GM12878 (cell line): ENCODE measurements around the gene RAI2.

Experiments
- BHLHE40 ChIP-seq, 2 experiments: fragments of 450-650 bp in 1 of 2; IDR thresholded peaks; 2 replicates each; pipeline ENCODE4 v1.6.1; 2011 to 2017; ENCODE audit warnings: low read depth in 2 of 2, borderline replicate concordance in 1 of 2, improper control_type of control experiment in 1 of 2, low read length in 1 of 2, mild to moderate bottlenecking in 1 of 2
- CTCF ChIP-seq, 3 experiments: IDR thresholded peaks in 2 of 3; conservative IDR thresholded peaks in 1 of 3; 2 replicates each; pipeline ENCODE4 v1.5.1; 2011; ENCODE audit warnings: low read depth in 3 of 3, low read length in 3 of 3, mild to moderate bottlenecking in 3 of 3, control low read depth in 2 of 3, moderate library complexity in 2 of 3, inconsistent platforms in 1 of 3, mixed read lengths in 1 of 3; ENCODE audit not compliant: control insufficient read depth in 2 of 3, insufficient read depth in 1 of 3; ENCODE audit errors: extremely low read depth in 1 of 3
- EP300 ChIP-seq, 2 experiments: fragments of 150-350 bp in 1 of 2; IDR thresholded peaks; 2 replicates each; pipeline ENCODE4 v1.6.1; 2011 to 2012; ENCODE audit warnings: low read depth in 2 of 2, low read length in 2 of 2, borderline replicate concordance in 1 of 2, improper control_type of control experiment in 1 of 2, inconsistent platforms in 1 of 2; ENCODE audit not compliant: control insufficient read depth in 1 of 2
- GABPA ChIP-seq: IDR thresholded peaks from 2 replicates; pipeline ENCODE4 v1.6.1; 2014; ENCODE audit warnings: antibody characterized with exemption, low read depth, mild to moderate bottlenecking, inconsistent platforms
- NR2C2 ChIP-seq: IDR thresholded peaks from 2 replicates; pipeline ENCODE4 v1.6.1; 2011; ENCODE audit warnings: borderline replicate concordance, low read depth; ENCODE audit not compliant: control insufficient read depth, insufficient read length
- POLR2AphosphoS5 ChIP-seq: IDR thresholded peaks from 2 replicates; pipeline ENCODE4 v1.6.1; 2011; ENCODE audit warnings: mild to moderate bottlenecking, low read length, inconsistent platforms
- RAD21 ChIP-seq: IDR thresholded peaks from 2 replicates; pipeline ENCODE4 v1.6.1; 2011; ENCODE audit warnings: mild to moderate bottlenecking, low read depth, low read length, moderate library complexity; ENCODE audit not compliant: insufficient read depth
- RELA ChIP-seq: fragments of 450-650 bp; IDR thresholded peaks from 2 replicates; pipeline ENCODE4 v1.8.0; 2014; ENCODE audit warnings: borderline replicate concordance; ENCODE audit not compliant: partially characterized antibody
- REST ChIP-seq: IDR thresholded peaks from 2 replicates; pipeline ENCODE4 v1.6.1; 2012; ENCODE audit warnings: mild to moderate bottlenecking, low read depth, low read length
- ZZZ3 ChIP-seq: IDR thresholded peaks from 2 replicates; pipeline ENCODE4 v1.6.1; 2011; ENCODE audit warnings: low read depth; ENCODE audit not compliant: control insufficient read depth, insufficient read length

- TF ChIP-seq RELA (no peak), GABPA (no peak), CTCF (IDR thresholded peaks at IDR 0.05 in 2 of 3, conservative IDR thresholded peaks at IDR 0.05 in 1 of 3; ENCODE audit: control insufficient read depth in 2 of 3, extremely low read depth in 1 of 3, insufficient read depth in 1 of 3, low read depth in 3 of 3, low read length in 3 of 3) (no peak), EP300 (IDR thresholded peaks at IDR 0.05; ENCODE audit: borderline replicate concordance in 1 of 2, control insufficient read depth in 1 of 2, low read depth in 2 of 2, low read length in 2 of 2) (no peak), POLR2AphosphoS5 (no peak), REST (no peak), ZZZ3 (no peak), NR2C2 (no peak), RAD21 (no peak), BHLHE40 (IDR thresholded peaks at IDR 0.05; ENCODE audit: borderline replicate concordance in 1 of 2, low read depth in 2 of 2, low read length in 1 of 2) (no peak)
Measured at GRCh38 chrX:17860179-17860780, 818 bp downstream of the RAI2 start.
